Measurements from ENCODE around the gene IL13RA1.
A peak's percentile ranks its signal among the peaks of the same experiment; 100 is the strongest.
"Not testable (repeated sequence)": the region's sequence is repeated elsewhere in the genome, so short reads cannot be mapped to it uniquely, and the experiment has no call there.

The IL13RA1 gene

DNA sequence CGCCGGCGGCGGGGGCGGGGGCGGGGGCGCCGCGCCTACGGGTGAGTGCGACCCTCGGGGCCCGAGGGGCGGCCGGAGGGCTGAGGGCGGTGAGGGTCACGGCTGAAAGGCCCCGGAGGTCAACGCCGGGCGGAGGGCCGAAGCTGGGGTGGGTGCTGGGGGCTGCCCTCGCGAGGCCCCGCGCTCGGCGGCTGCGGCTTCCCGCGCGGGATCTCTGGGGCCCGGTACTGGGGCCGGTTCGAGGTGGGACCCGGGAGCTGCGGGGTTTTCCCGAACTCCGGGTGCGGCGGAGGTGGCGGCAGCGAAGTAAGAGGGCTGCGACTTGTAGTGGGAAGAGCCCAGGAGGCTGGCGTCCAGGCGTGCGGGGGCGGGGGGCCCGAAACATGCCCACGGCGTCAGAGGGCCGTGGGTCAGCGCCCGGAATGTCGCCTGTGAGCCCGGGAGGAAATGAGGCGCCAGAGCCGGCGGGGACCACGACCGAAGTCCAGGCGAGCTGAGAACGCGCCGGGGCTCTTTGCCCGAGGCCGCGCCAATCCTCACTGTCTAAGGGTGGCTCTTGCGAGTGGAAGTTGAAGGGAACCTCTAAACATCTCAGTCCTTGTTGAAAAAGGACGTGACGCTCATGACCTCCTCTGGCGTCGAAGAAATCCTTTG lies 407 bp downstream of the IL13RA1 start:
- DNase-seq: peak in 2 of 56 donors; percentile 1 to 3

GRCh38 chrX:118729042-118729652 lies 1.7 kb downstream of the IL13RA1 start:
- no peak for DNase-seq

GRCh38 chrX:118730500-118731247 lies 3.3 kb downstream of the IL13RA1 start:
- DNase-seq: no peak

GRCh38 chrX:118732551-118732950 lies 5.1 kb downstream of the IL13RA1 start:
- DNase-seq: not testable (repeated sequence)

DNA sequence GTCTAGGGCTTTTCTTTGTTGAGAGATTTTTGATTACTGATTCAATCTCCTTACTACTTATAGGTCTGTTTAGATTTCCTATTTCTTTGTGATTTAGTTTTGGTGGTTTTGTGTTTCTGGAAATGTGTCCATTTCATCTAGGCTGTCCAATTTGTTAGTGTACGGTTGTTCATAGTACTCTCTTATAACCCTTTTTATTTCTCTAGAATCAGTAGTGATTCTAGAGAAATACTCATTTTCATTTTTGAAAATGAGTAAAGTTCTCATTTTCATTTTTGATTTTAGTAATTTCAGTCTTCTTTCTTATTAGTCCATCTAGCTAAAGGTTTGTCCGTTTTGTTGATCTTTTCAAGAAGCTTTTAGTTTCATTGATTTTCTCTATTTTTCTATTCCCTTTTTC lies 7.5 kb downstream of the IL13RA1 start:
- DNase-seq: no peak

DNA sequence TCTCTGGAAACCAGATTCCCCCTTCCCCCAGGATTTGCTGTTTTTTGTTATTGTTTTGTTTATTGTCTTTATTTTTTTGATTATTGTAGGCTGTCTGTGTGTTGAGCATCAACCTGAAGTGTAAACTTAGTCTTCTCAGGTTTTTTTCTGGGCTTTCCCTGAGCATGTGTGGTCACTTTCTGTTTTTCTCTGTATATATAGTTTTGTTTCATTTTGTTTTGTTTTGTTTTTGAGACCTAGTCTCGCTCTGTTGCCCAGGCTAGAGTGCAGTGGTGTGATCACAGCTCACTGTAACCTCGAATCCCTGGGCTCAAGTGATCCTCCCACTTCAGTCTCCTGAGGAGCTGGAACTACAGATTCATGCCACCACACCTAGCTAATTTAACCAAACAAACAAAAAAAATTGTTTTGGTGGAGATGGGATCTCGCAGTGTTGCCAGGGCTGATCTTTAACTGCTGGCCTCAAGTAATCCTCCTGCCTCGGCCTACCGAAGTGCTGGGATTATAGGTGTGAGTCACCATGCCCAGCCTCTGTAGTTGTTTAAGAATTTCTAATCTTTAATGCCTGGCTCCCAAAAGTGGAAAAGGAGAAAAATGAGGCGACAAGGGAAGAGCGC lies 9.1 kb downstream of the IL13RA1 start:
- DNase-seq: no peak

GRCh38 chrX:118739577-118739976 lies 12.2 kb downstream of the IL13RA1 start:
- no peak for DNase-seq

DNA sequence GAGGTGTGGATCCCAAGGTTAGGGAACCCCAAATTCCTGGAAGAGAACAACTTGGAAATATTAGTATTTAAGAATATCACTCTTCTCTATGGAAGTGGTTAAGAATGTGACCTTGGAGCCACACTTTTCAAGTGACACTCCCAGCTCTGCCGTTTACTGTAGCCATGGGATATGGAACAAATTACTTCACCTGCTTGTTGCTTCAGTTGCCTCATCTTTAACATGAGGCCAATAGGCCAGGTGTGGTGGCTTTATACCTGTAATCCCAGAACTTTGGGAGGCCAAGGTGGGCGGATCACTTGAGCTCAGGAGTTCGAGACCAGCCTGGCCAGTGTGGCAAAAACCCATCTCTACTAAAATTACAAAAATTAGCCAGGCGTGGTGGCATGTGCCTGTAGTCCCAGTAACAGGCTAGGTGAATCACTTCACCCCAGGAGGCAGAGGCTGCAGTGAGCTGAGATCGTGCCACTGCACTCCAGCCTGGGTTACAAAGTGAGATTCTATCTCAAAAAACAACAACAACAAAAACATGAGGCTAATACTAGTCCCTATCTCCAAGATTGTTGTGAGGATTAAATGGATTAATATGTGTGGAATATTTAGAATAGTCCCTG lies 13.0 kb downstream of the IL13RA1 start:
- DNase-seq: no peak

DNA sequence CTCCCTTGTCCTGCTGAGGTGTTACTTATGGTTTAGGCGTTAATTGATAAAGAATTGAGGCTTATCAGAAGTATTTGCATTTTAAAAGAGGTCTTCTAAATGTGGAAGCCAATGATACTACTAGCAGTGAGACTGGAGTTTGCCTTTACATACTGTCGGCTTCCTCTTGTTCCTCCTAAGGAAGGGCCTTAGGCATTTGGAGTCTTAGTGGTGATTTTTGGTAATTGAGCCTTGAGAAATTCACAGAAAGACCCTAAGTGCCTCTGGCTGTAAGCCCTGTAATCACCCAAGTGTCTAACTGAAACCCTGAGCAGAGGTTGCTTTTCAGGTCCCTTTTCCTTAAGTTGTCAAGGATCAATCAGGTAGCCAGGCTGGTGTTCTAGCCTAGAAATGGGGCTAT lies 14.8 kb downstream of the IL13RA1 start:
- no peak for DNase-seq

- DNase-seq: no peak
Measured at GRCh38 chrX:118745570-118745969, 18.2 kb downstream of the IL13RA1 start.

- no peak for DNase-seq
Measured at GRCh38 chrX:118751950-118752783, 24.8 kb downstream of the IL13RA1 start.

DNA sequence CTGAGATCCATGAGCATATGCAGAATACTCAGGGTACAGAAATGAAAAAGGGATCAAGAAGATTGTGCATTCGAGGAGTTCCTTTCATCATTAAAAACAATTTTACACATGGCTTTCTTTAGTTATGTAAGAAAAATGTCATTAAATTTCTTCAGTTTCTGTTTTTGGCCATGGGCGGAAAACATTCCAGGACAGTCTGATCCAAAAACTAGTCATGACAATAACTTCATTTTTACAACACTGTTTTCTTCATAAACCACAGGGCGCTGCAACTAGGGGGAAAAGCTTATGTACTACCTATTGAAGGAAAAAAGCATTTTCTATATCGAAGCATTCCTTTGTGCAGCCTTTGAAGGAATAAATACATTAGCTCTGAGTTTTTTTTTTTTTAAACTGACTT lies 28.2 kb downstream of the IL13RA1 start:
- no peak for DNase-seq

GRCh38 chrX:118756101-118756500 lies 28.7 kb downstream of the IL13RA1 start:
- DNase-seq: no peak

- DNase-seq: no peak
Measured at GRCh38 chrX:118758511-118758910, 31.1 kb downstream of the IL13RA1 start.

GRCh38 chrX:118760025-118760424 lies 32.6 kb downstream of the IL13RA1 start:
- no peak for DNase-seq

- no peak for DNase-seq
Measured at GRCh38 chrX:118761939-118762707, 34.7 kb downstream of the IL13RA1 start.

DNA sequence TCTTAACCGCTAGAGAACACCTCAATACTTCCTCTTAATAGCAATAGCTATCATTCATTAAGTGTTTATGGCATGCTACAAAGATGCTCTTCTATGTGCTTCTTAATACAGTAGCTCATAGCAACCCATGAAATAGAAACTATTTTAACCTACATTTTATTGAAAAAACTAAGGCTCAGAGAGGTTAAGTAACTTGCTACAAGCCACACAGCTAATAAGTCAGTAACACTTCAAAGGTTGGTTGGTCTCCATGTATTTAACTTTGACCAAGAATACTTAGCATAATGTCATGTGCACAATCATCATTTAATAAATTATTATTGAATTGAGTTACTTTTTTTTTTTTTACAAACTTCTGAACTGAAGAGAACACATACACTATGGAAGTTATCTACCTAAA lies 36.1 kb downstream of the IL13RA1 start:
- DNase-seq: no peak

DNA sequence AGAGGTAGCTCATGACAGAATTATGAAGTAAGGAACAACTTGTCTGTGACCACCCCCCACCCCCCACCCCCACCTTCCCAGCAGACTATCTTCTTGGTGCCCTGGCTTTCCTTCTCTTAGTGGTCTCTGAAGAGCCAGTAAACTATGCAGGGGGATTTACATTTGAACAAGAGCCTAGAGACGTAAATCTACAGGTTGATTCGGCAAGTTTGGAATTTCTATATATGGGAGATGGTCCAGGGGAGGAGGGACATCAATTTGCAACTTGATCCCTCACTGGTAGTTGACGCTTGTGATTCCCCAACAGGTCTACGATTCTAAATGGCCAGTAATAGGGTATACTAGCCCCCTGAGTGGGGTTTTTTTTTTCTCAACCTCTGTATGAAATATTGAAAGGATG lies 36.7 kb downstream of the IL13RA1 start:
- DNase-seq: no peak

GRCh38 chrX:118770133-118770760 lies 42.8 kb downstream of the IL13RA1 start:
- no peak for DNase-seq

DNA sequence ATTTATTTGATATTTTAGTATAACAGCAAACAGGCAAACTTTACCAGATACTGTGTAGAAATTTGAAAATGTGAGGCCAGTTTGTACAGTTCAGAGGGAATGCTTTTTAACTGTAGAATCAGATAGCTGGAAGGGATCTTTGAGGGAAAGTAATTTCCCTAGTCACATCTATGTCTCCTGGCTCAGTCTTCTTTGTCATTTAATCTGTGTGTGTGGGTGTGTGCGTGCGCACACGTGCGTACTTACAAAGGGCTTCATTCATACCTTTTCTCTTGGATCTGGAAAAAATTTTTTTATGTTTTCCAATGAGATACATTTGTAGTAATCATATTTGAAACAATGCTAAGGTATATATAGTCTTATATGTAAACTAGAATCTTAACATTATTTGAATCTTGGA lies 44.6 kb downstream of the IL13RA1 start:
- no peak for DNase-seq
